HepG2 (cell line): ENCODE results near the gene ARHGAP33. TPM values are rescaled to one million over a fixed set of nuclear protein-coding genes. Genes with fewer than 3 reads are reported as not detected.

Source experiments
- AFF4 ChIP-seq: sonication (generic); formaldehyde crosslinking; IDR thresholded peaks from 2 replicates; pipeline ENCODE4 v1.4.0; 2020; ENCODE audit warnings: missing genetic modification reagents
- ARNT2 ChIP-seq: sonication (generic); formaldehyde crosslinking; IDR thresholded peaks from 2 replicates; pipeline ENCODE4 v1.8.0; 2022; ENCODE audit warnings: mild to moderate bottlenecking, low read depth, missing genetic modification reagents, moderate library complexity
- CEBPB ChIP-seq: IDR thresholded peaks from 2 replicates; pipeline ENCODE4 v1.6.1; 2011; ENCODE audit warnings: low read depth, low read length, improper control_type of control experiment, borderline replicate concordance
- ELF4 ChIP-seq: sonication (generic); formaldehyde crosslinking; IDR thresholded peaks from 2 replicates; pipeline ENCODE4 v1.5.0; 2020; ENCODE audit warnings: missing genetic modification reagents, mild to moderate bottlenecking, moderate library complexity, borderline replicate concordance
- MEIS2 ChIP-seq: sonication (generic); formaldehyde crosslinking; IDR thresholded peaks from 2 replicates; pipeline ENCODE4 v1.9.0; 2021; ENCODE audit warnings: mild to moderate bottlenecking, missing genetic modification reagents
- MIXL1 ChIP-seq: IDR thresholded peaks from 2 replicates; pipeline ENCODE4 v1.6.1; 2016
- MZF1 ChIP-seq: sonication (generic); formaldehyde crosslinking; IDR thresholded peaks from 2 replicates; pipeline ENCODE4 v1.8.1; 2023; ENCODE audit warnings: mild to moderate bottlenecking, missing genetic modification reagents, borderline replicate concordance
- NKX3-1 ChIP-seq: sonication (generic); formaldehyde crosslinking; IDR thresholded peaks from 2 replicates; pipeline ENCODE4 v1.5.0; 2020; ENCODE audit warnings: missing genetic modification reagents
- NR2F1 ChIP-seq, 2 experiments: fragments of 450-650 bp in 1 of 2; formaldehyde crosslinking in 1 of 2; IDR thresholded peaks; 2 replicates each; pipeline versions ENCODE4 v1.5.0 to v1.6.1; 2016 to 2020; ENCODE audit warnings: mild to moderate bottlenecking in 1 of 2, missing compliant biosample characterization in 1 of 2, missing genetic modification reagents in 1 of 2, moderate library complexity in 1 of 2
- PITX1 ChIP-seq: sonication (generic); formaldehyde crosslinking; IDR thresholded peaks from 2 replicates; pipeline ENCODE4 v1.5.1; 2020; ENCODE audit warnings: mild to moderate bottlenecking, missing genetic modification reagents
- RXRB ChIP-seq: IDR thresholded peaks from 2 replicates; pipeline ENCODE4 v1.6.1; 2016; ENCODE audit warnings: borderline replicate concordance, missing genetic modification reagents, missing compliant biosample characterization
- SKI ChIP-seq: fragments of 450-650 bp; IDR thresholded peaks from one replicate; pipeline ENCODE4 v1.6.1; 2018; ENCODE audit warnings: mild to moderate bottlenecking; ENCODE audit not compliant: partially characterized antibody
- SOX6 ChIP-seq, 2 experiments: fragments of 450-650 bp in 1 of 2; sonication (generic) in 1 of 2; formaldehyde crosslinking in 1 of 2; IDR thresholded peaks; 2 replicates each; pipeline versions ENCODE4 v1.4.0 to v1.6.1; 2017 to 2020; ENCODE audit warnings: antibody characterized with exemption in 1 of 2, mild to moderate bottlenecking in 1 of 2, missing genetic modification reagents in 1 of 2
- SRSF9 ChIP-seq: fragments of 200-400 bp; formaldehyde crosslinking; IDR thresholded peaks from 2 replicates; pipeline ENCODE4 v1.6.1; 2018; ENCODE audit warnings: borderline replicate concordance, mild to moderate bottlenecking, low read depth, low read length; ENCODE audit not compliant: insufficient read depth, poor library complexity, severe bottlenecking
- STAT6 ChIP-seq: sonication (generic); formaldehyde crosslinking; IDR thresholded peaks from 2 replicates; pipeline ENCODE4 v1.4.0; 2020; ENCODE audit warnings: missing genetic modification reagents, mild to moderate bottlenecking, borderline replicate concordance
- YEATS4 ChIP-seq: sonication (generic); formaldehyde crosslinking; IDR thresholded peaks from 2 replicates; pipeline ENCODE4 v1.4.0; 2020; ENCODE audit warnings: missing genetic modification reagents, borderline replicate concordance
- ZNF124 ChIP-seq: sonication (generic); formaldehyde crosslinking; IDR thresholded peaks from 2 replicates; pipeline ENCODE4 v1.4.0; 2020; ENCODE audit warnings: missing genetic modification reagents
- ZNF350 ChIP-seq: sonication (generic); formaldehyde crosslinking; IDR thresholded peaks from 2 replicates; pipeline ENCODE4 v1.4.0; 2020; ENCODE audit warnings: mild to moderate bottlenecking, low read depth, missing genetic modification reagents, borderline replicate concordance
- ZNF556 ChIP-seq: sonication (generic); formaldehyde crosslinking; IDR thresholded peaks from 2 replicates; pipeline ENCODE4 v1.4.0; 2020; ENCODE audit warnings: mild to moderate bottlenecking, missing genetic modification reagents, borderline replicate concordance
- ZNF562 ChIP-seq: sonication (generic); formaldehyde crosslinking; IDR thresholded peaks from 2 replicates; pipeline ENCODE4 v1.8.0; 2022; ENCODE audit warnings: missing genetic modification reagents, borderline replicate concordance
- ZNF563 ChIP-seq: sonication (generic); formaldehyde crosslinking; IDR thresholded peaks from 2 replicates; pipeline ENCODE4 v1.8.0; 2022; ENCODE audit warnings: mild to moderate bottlenecking, moderate library complexity, missing genetic modification reagents
- ZNF790 ChIP-seq: sonication (generic); formaldehyde crosslinking; IDR thresholded peaks from 2 replicates; pipeline ENCODE4 v1.8.0; 2022; ENCODE audit warnings: missing genetic modification reagents, mild to moderate bottlenecking, borderline replicate concordance
- polyA plus RNA-seq, 8 experiments: library from polyadenylated mRNA; depleted of rRNA in 3 of 8; stranded (reverse) in 7 of 8; unstranded in 1 of 8; fragments of >200 nt; fragmentation: Illumina TruSeq in 4 of 8; extraction: Trizol in 4 of 8; gene quantifications; 2 replicates each; pipeline versions ENCODE4 v1.2.1 to v1.2.3, GENCODE V29; 2011 to 2016; ENCODE audit warnings: low read depth in 4 of 8, missing spikeins in 1 of 8, mixed read lengths in 1 of 8; ENCODE audit not compliant: insufficient read depth in 1 of 8
- total RNA-seq, 5 experiments: library from RNA; depleted of rRNA; stranded (reverse); fragments of >200 nt; fragmentation: Illumina TruSeq; extraction: Trizol; gene quantifications; 2 replicates each; pipeline ENCODE4 v1.2.3, GENCODE V29; 2016; ENCODE audit warnings: low read depth in 1 of 5

Gene ARHGAP33
- total and polyA plus RNA-seq, 2 of the 13 experiments (the other 11 are each of a cell fraction or from before 2014, with no cell fraction given), result 1.3 to 2.7 TPM

DNA sequence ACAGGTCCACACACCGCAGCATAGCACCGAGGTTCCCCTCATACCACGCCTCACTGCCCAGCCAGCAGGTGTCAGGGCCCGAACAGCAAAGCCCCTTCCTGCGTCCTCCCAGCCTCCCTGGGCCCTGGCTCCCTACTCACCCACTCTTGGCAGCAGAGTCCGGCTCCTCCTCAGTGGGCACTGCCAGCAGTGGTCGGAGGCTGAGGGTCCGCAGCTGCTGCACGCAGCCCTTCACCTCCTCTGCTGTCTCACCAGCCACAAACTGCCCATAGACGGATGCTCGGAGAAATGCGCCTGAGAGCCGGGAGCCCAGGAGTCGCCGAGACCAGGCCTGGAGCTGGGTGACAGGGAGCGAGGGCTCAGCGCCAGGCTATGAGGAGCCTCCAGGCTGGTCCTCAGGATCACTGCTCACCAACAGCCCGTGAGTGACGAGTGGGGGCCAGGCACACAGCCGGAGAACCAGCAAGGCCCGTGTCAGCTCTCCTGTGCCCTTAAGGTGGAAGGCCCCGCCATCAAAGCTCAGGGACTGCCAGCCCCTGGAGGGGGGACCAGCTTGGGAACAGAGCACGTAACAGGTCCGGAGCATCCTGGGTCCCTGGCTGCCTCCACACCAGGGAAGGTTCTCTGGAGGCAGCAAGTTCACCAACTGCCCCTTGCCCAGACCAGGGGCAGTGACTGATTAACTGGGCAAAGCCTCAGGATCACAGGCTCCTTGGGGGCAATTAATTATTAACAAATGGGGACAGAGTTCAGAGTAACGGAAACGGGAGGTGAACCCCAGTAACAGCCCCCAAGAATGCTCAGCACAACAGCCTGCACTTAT lies 37.1 kb downstream of the ARHGAP33 start, which contains the start of gene PRODH2 (continued):
- TF ChIP-seq ZNF350 (0 out of 2 replicates have a peak, but pooled peaks have one; percentile 18), ZNF563 (0 out of 2 replicates have a peak, but pooled peaks have one; percentile 20), SRSF9 (no peak), AFF4 (CRISPR knock-in tag) (0 out of 2 replicates have a peak, but pooled peaks have one; percentile 30), MEIS2 (CRISPR knock-in tag) (peak; percentile 18; the same call in 1 of the 2 replicates), ZNF562 (CRISPR knock-in tag) (no peak), MZF1 (no peak), NR2F1 (CRISPR knock-in tag; IDR thresholded peaks at IDR 0.05) (no peak), ZNF556 (CRISPR knock-in tag) (no peak), CEBPB (peak; percentile 20; the same call in 1 of the 2 replicates), ZNF124 (CRISPR knock-in tag) (no peak), SKI (no peak), PITX1 (CRISPR knock-in tag) (peak; percentile 39; the same call in 1 of the 2 replicates), RXRB (CRISPR knock-in tag) (peak; percentile 92), STAT6 (CRISPR knock-in tag) (no peak; the same call in 1 of the 2 replicates), ZNF790 (CRISPR knock-in tag) (peak; percentile 48; the same call in 1 of the 2 replicates), ARNT2 (CRISPR knock-in tag) (no peak), NKX3-1 (CRISPR knock-in tag) (0 out of 2 replicates have a peak, but pooled peaks have one; percentile 49), YEATS4 (CRISPR knock-in tag) (peak; percentile 55; the same call in 1 of the 2 replicates), ELF4 (CRISPR knock-in tag) (no peak), MIXL1 (CRISPR knock-in tag) (peak; percentile 96), SOX6 (IDR thresholded peaks at IDR 0.05) (no peak), SOX6 (CRISPR knock-in tag; IDR thresholded peaks at IDR 0.05) (peak; percentile 74)
